HG02610 (cell line): ENCODE results near the gene FBXO41.
A peak's percentile ranks its signal among the peaks of the same experiment; 100 is the strongest.

ENCODE experiments used
- ATAC-seq: cut with Tn5 transposase; IDR thresholded peaks from one replicate; pipeline ENCODE4 v1.9.1; 2021; ENCODE audit warnings: mild to moderate bottlenecking, moderate library complexity; ENCODE audit not compliant: unreplicated experiment

The FBXO41 gene

DNA sequence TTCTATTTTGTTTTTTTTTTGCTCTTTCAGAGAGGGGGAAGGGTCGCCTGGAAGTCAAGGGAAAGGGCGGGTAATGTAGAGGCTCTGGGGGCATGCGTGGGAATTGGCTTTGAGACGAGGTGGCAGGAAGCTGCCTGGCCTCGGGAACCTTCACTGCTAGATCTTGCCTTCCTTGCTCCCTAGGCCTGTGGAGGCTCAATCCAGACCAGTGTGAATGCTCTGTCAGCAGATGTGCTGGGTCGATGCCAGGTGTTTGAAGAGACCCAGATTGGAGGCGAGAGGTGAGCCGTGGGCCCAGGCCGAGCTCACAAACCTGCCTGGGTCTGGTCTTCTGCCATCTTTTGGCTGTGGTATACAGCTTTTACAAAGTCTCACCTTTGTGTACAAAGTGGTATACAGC, 34.6 kb downstream of the FBXO41 start:
- no peak for ATAC-seq

- ATAC-seq: no peak
Observed at GRCh38 chr2:73246850-73247249, 37.4 kb downstream of the FBXO41 start.

DNA sequence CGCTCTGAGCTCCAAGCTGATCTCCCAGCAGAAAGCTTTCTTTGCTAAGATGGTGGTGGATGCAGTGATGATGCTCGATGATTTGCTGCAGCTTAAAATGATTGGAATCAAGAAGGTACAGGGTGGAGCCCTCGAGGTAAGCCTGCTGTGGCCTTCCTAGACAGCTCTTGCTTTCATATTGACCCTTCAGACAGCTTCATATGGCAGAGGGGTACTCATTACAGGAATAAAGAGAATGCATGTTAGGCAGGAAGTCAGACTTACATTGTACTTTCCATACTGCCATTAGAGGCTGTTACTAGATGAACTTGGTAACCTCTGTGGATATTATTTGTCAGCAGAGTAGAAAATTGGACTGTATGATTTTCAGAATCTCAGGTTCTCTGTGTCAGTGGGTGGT, 39.7 kb downstream of the FBXO41 start:
- no peak for ATAC-seq

- ATAC-seq: no peak
Observed at GRCh38 chr2:73243884-73244570, 40.3 kb downstream of the FBXO41 start.

DNA sequence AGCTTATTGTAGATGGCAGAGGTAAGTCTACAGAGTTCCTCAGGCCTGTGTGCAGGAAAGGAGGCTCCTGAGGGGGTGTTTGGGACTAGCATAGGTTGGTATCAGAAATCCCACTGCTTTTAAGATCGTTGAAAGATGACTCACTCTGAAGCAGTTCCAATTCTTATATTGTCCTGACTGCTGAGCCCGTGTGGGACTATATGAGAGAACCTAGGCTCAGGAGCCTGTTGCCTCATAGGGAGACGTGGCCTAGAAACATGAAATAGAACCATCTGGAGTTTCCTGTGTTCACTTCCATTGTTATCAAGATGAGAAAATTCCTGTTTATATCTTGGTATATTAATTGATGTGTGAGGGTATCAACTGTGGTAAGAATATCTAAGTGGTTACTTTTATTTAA, 44.5 kb downstream of the FBXO41 start:
- ATAC-seq: no peak

DNA sequence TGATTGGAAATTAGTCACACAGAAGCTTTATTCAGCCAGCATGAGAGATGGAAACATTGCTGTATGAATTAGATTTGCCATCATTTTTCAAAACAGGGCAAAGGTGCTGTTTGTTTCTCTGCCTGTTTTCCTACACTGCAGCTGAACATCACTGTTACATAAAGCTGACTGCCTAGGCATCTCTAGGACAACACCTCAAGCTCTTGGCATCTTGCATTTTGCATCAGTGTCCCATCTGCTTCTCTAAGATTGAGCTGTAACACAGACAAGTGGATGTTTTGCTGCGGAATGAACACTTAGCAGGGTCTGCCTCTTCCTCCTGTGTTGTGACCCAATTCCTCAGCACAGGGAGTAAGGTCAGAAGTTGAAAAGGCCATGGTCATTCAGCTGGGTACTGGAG, 45.3 kb downstream of the FBXO41 start:
- no peak for ATAC-seq

DNA sequence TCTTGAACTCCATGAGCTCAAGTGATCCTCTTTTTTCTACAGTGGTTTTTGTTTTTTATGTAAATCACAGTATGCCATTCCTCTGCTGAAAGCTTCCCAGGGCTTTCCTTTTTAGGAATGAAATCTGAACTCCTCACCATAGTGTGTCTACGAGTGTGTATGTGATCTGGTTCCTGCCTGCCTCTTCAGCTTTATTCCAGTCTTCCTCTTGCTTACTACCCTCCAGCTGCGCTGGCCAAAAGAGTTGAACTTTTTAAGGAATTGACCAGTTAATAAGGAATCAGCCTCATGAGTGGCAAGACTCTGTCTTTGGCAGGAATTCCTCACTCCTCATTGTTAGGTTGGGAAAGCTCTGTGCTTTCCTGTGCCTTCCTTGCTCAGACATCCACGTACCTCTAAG, 46.1 kb downstream of the FBXO41 start:
- ATAC-seq: no peak

DNA sequence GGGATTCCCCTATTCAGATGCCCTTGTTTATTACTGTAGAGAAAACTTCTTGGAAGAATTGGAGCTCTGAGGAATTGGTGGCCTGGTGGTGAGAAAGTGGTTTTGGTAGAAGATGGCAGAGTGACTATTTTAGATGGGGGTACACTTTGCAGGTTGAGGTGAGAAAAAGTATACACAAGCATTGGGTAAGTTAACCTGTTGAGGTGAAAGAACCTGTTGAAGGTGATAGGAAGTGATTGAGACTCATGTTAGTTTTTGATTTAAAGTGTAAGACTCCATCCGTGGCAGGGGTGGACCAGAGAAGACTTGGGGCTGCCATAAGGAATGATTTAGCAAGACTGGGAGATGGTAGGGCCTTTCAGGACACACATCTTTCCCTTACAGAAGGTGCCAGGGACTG, 47.1 kb downstream of the FBXO41 start:
- no peak for ATAC-seq

- ATAC-seq: no peak
Observed at GRCh38 chr2:73235315-73236028, 48.8 kb downstream of the FBXO41 start.

- peak; percentile 64 for ATAC-seq
Observed at GRCh38 chr2:73233932-73234832, 50.1 kb downstream of the FBXO41 start, which contains the start of gene CCT7. Gene CCT7 (plus strand): TSS chr2:73234308. CDS start chr2:73234379, 71 bp downstream.

- ATAC-seq: peak; percentile 93
Observed at GRCh38 chr2:73233154-73233931, 50.9 kb downstream of the FBXO41 start, which contains the start of gene PRADC1. Gene PRADC1 (minus strand): TSS chr2:73233239. CDS start chr2:73233160, 79 bp downstream.

DNA sequence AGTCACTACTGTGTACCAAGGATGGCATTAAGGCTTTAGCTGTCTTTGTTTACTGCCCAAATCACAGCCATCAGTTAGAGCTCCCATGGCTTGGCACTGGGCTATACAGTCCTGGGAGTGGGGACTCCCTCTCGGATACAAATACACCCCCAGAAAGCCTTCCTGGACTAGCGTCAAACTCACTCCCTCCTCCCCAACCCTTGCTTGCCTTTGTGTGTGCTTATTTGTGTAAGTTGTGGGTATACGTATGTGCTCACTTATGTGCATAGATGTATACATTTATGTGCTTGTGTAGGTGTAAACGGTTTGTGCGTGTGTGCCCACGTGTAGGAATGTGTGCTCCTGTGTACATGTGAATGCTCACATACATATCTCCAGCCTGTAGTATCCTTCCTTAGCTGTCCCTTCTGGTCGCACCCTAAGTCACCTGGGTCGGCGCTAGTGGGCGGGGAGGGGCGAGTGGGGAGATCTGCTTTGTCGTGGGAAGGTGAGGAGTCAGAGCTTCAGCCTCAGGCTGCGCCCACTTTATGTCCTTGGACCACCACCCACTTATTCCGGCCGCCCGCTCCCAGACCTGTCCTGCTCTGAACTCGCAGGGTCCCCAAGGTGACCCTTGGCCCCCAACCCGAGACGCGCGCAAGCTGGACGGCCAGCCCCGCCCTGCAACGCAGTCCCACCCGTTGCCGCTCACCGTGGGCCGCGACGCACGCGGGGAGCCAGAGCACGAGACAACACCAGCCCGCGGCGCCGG, 51.7 kb downstream of the FBXO41 start:
- ATAC-seq: no peak

GRCh38 chr2:73228631-73229030, 55.6 kb downstream of the FBXO41 start:
- no peak for ATAC-seq

DNA sequence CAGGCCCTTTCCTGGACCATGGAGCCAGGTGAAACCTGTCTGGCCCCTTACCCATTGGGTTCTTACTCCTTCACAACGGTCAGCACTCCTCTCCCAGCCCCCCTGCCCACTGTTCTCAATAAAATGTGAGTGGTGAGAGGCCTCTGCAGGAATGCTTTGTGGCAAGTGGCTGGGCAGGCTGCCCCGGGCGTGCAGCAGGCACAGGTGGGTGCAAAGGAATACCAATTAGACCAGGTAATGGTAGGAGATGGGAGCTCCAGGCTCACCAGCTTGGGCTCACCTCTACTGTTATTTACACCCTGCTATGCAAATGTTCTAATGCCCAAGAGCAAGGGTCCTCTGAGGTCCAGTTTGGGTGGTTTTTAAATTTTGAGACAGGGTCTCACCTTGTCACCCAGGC, 57.2 kb downstream of the FBXO41 start:
- no peak for ATAC-seq

- no peak for ATAC-seq
Observed at GRCh38 chr2:73225513-73226360, 58.5 kb downstream of the FBXO41 start.

DNA sequence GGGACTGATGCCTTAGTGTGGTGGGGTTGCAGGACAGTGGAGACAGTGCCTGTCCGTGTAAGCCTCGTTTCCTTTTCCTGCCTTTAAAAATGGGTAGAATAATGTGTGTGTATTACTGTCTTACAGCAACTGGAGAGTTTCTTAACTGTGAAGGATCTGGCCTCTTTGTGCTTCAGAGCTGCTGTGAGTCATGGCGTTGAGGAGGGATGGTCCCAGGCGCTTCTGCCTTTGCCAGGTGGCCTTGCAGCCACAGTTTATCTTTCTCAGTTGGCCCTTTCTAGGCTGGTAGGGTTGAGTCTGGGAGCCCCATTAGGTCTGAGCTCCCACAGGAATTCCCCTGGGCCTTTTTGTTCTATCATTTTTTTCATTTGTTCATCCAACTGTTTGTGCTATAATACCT, 60.5 kb downstream of the FBXO41 start:
- ATAC-seq: no peak

DNA sequence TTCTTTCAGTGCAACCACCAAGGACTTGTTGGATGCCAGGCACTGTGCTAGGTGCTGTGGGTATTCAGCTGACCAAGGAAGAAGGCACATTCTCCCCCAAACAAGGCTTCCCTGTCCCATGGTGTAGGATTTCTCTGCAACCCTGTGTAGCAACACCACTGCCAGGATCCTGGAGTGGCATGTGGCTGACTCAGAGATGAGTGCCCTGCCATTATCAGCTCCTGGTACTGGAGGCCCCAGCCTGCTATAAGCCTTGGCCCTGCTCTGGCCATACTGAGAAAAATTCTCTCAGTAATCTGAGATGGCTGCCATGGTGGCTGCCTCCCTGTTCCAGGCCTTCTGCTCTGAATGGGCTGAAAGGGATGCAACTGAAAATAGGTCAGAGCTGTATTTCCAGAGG, 66.0 kb downstream of the FBXO41 start:
- no peak for ATAC-seq

DNA sequence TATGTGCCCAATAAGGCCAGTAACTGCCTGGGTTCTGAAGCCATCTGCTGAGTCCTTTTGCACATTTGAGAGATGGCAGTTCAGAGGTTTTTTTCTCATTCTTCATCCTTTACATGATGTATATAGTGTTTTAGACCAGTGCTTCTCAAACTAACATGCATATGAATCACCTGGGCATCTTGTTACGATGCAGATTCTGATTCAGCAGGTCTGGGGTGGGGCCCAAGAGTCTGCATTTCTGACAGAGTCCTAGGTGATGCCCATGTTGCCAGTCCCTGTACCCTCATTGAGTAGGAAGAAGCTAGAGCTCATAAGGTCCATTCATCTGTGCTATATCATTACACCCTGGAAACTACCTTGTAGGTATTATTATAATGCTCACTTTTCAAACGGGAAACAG, 66.5 kb downstream of the FBXO41 start:
- no peak for ATAC-seq

GRCh38 chr2:73217160-73217559, 67.1 kb downstream of the FBXO41 start:
- no peak for ATAC-seq
